SH-SY5Y (cell line): ENCODE results near the gene CUEDC1.

Experiments
- GATA2 ChIP-seq: IDR thresholded peaks from 2 replicates; pipeline ENCODE4 v1.6.1; 2011; ENCODE audit warnings: mild to moderate bottlenecking, low read depth, low read length
- GATA3 ChIP-seq: IDR thresholded peaks from 2 replicates; pipeline ENCODE4 v1.6.1; 2011; ENCODE audit warnings: low read depth, mild to moderate bottlenecking, low read length, moderate library complexity

GRCh38 chr17:57926723-57927047 is 28.5 kb downstream of the CUEDC1 start:
- TF ChIP-seq GATA2 (no peak), GATA3 (no peak)
